ENCODE data around the gene TEX26. TPM values are rescaled to one million over a fixed set of nuclear protein-coding genes. Genes with fewer than 3 reads are reported as not detected.

TEX26 gene
- polyA plus RNA-seq, 3 donors: not detected

GRCh38 chr13:31020996-31021395 lies 88.5 kb downstream of the TEX26 start:
- intact Hi-C loops (cut with micrococcal nuclease): no loop called here
- H3K4me3 Mint-ChIP-seq: no peak overlapping the region
- Histone ChIP-seq H3K4me1 (ENCODE audit: control insufficient read depth in 1 of 2, insufficient read depth in 2 of 2, low read length in 2 of 2) (no peaks in the 10 kb centered on the region), H3K27ac (ENCODE audit: low read depth in 1 of 2, low read length in 2 of 2) (no peak overlapping the region), H3K4me2 (replicated peaks; ENCODE audit: extremely low read depth, low read length, poor library complexity, severe bottlenecking) (no peak overlapping the region), H3K27me3 (ENCODE audit: control insufficient read depth in 2 of 2, insufficient read depth in 2 of 2, low read length in 2 of 2) (peaks cover 0 to 2% of the 10 kb centered on the region in 2 donors), H3K36me3 (replicated peaks in 1 of 2; ENCODE audit: control insufficient read depth in 1 of 2, insufficient read depth in 2 of 2, low read length in 2 of 2) (no peaks in the 10 kb centered on the region), H3K4me3 (replicated peaks in 1 of 3; ENCODE audit: low read depth in 2 of 3, low read length in 3 of 3) (no peak overlapping the region), H3K9ac (ENCODE audit: insufficient read depth, low read length, poor library complexity, severe bottlenecking) (no peak overlapping the region), H2AFZ (ENCODE audit: insufficient read depth, low read depth, low read length, poor library complexity, severe bottlenecking) (no peak overlapping the region), H3K79me2 (ENCODE audit: insufficient read depth, low read length) (no peaks in the 10 kb centered on the region), H3K9me3 (replicated peaks in 1 of 2; ENCODE audit: control insufficient read depth in 1 of 2, insufficient read depth in 1 of 2, low read length in 2 of 2) (no peaks in the 10 kb centered on the region), H4K20me1 (ENCODE audit: insufficient read depth, low read length) (no peaks in the 10 kb centered on the region)
- H3K36me3 Mint-ChIP-seq: no peaks in the 10 kb centered on the region
- H3K27me3 Mint-ChIP-seq (ENCODE audit: low read depth in 3 of 3): peaks cover 12 to 26% (median 25%) of the 10 kb centered on the region in 3 donors
- H3K27ac Mint-ChIP-seq: no peak overlapping the region
- 50% methylated on average over 1 of the region's 3 CpGs for WGBS (ENCODE audit: insufficient coverage)
- no peak for TF ChIP-seq CTCF (IDR thresholded peaks at IDR 0.05)
- H3K4me1 Mint-ChIP-seq: no peaks in the 10 kb centered on the region
- no peak for DNase-seq
- peaks cover 0 to 3% (median 0%) of the 10 kb centered on the region in 7 donors for H3K9me3 Mint-ChIP-seq

- no peak overlapping the region for H3K4me2 ChIP-seq (replicated peaks; ENCODE audit: extremely low read depth, low read length, poor library complexity, severe bottlenecking)
- Mint-ChIP-seq H3K9me3 (peaks cover 0 to 5% (median 0%) of the 10 kb centered on the region in 7 donors), H3K4me3 (no peak overlapping the region), H3K36me3 (no peaks in the 10 kb centered on the region), H3K4me1 (no peaks in the 10 kb centered on the region), H3K27me3 (ENCODE audit: low read depth in 3 of 3) (peaks cover 16 to 22% (median 22%) of the 10 kb centered on the region in 3 donors), H3K27ac (no peak overlapping the region)
- no peaks in the 10 kb centered on the region for H3K36me3 ChIP-seq (replicated peaks in 1 of 2; ENCODE audit: control insufficient read depth in 1 of 2, insufficient read depth in 2 of 2, low read length in 2 of 2)
- H3K79me2 ChIP-seq (ENCODE audit: insufficient read depth, low read length): no peaks in the 10 kb centered on the region
- no peaks in the 10 kb centered on the region for H3K9me3 ChIP-seq (replicated peaks in 1 of 2; ENCODE audit: control insufficient read depth in 1 of 2, insufficient read depth in 1 of 2, low read length in 2 of 2)
- H3K4me3 ChIP-seq (replicated peaks in 1 of 3; ENCODE audit: low read depth in 2 of 3, low read length in 3 of 3): no peak overlapping the region
- H3K4me1 ChIP-seq (ENCODE audit: control insufficient read depth in 1 of 2, insufficient read depth in 2 of 2, low read length in 2 of 2): no peaks in the 10 kb centered on the region
- H2AFZ ChIP-seq (ENCODE audit: insufficient read depth, low read depth, low read length, poor library complexity, severe bottlenecking): no peak overlapping the region
- 69% methylated on average over 9 of the region's 13 CpGs for WGBS (ENCODE audit: insufficient coverage)
- no peak overlapping the region for H3K27ac ChIP-seq (ENCODE audit: low read depth in 1 of 2, low read length in 2 of 2)
- H3K27me3 ChIP-seq (ENCODE audit: control insufficient read depth in 2 of 2, insufficient read depth in 2 of 2, low read length in 2 of 2): peaks cover 0 to 2% of the 10 kb centered on the region in 2 donors
- intact Hi-C loops (cut with micrococcal nuclease): no loop called here
- DNase-seq: no peak
- no peak for TF ChIP-seq CTCF (IDR thresholded peaks at IDR 0.05)
- H4K20me1 ChIP-seq (ENCODE audit: insufficient read depth, low read length): no peaks in the 10 kb centered on the region
- H3K9ac ChIP-seq (ENCODE audit: insufficient read depth, low read length, poor library complexity, severe bottlenecking): no peak overlapping the region
These were observed 89.9 kb downstream of the TEX26 start for GRCh38 chr13:31022288-31022895.

Measured in CD14-positive monocyte (primary cell).